GM12878 (cell line): ENCODE measurements around the gene TMEM144.

Source experiments
- BCL11A ChIP-seq: IDR thresholded peaks from 2 replicates; pipeline ENCODE4 v1.6.1; 2011; ENCODE audit warnings: low read depth, low read length
- E4F1 ChIP-seq: fragments of 450-650 bp; IDR thresholded peaks from 2 replicates; pipeline ENCODE4 v1.6.1; 2018; ENCODE audit warnings: borderline replicate concordance, mild to moderate bottlenecking; ENCODE audit not compliant: partially characterized antibody
- JUNB ChIP-seq: IDR thresholded peaks from 2 replicates; pipeline ENCODE4 v1.6.1; 2016; ENCODE audit warnings: antibody characterized with exemption, mild to moderate bottlenecking
- SPI1 ChIP-seq: IDR thresholded peaks from 2 replicates; pipeline ENCODE4 v1.6.1; 2011; ENCODE audit warnings: low read depth, mild to moderate bottlenecking, low read length, moderate library complexity, borderline replicate concordance; ENCODE audit not compliant: insufficient read depth
- SUZ12 ChIP-seq: fragments of 200-600 bp; sonication (generic); IDR thresholded peaks from one replicate; pipeline ENCODE4 v1.6.1; 2018; ENCODE audit warnings: antibody characterized with exemption, mild to moderate bottlenecking; ENCODE audit not compliant: unreplicated experiment

GRCh38 chr4:158302076-158302866, 92.0 kb downstream of the TMEM144 start:
- TF ChIP-seq BCL11A (no peak), E4F1 (no peak), SPI1 (no peak), JUNB (no peak), SUZ12 (no peak)
